Measurements from ENCODE around the gene CALCOCO1. TPM values are rescaled to one million over a fixed set of nuclear protein-coding genes. Genes with fewer than 3 reads are reported as not detected.

Gene CALCOCO1
- total and polyA plus RNA-seq, 10 of the 15 experiments (the other 5 are each of a cell fraction or from before 2014, with no cell fraction given): 2.8 to 55.9 (median 13.7) TPM

- no peak for DNase-seq (ENCODE audit: low read depth, low spot score)
- TF ChIP-seq EGR1 (IDR thresholded peaks at IDR 0.05; ENCODE audit: borderline replicate concordance in 1 of 2, low read depth in 2 of 2, low read length in 2 of 2) (no peak), WRNIP1 (IDR thresholded peaks at IDR 0.05; ENCODE audit: borderline replicate concordance, low read depth, low read length) (0 out of 2 replicates have a peak, but pooled peaks have one; percentile 8)
- ChIA-PET RAD21 (ENCODE audit: unreplicated experiment) (interaction anchor here (0.9 to 5.9 kb wide), 5 partner anchors 8 to 383 kb away, joined by 3 to 48 read pairs (median 3); no protein-coding TSS in a partner anchor), POLR2A (interaction anchor here (0.9 to 2.2 kb wide), 6 partner anchors 11 to 29 kb away, joined by 3 to 11 read pairs (median 6); no protein-coding TSS in a partner anchor), SMC1A (ENCODE audit: uncharacterized antibody, unreplicated experiment) (interaction anchor here (0.9 to 11.0 kb wide), 7 partner anchors 9 to 53 kb away, joined by 3 to 128 read pairs (median 4); partner anchors contain the start of gene CISTR), CTCF (interaction anchor here (0.9 to 18.6 kb wide), 12 partner anchors 8 to 220 kb away, joined by 3 to 341 read pairs (median 4); partner anchors contain the start of gene CISTR)
- in situ Hi-C loops (cut with MboI): no loop called here
- Histone ChIP-seq H3K27me3 (replicated peaks in 1 of 2; ENCODE audit: control insufficient read depth in 2 of 2, insufficient read depth in 2 of 2, low read length in 1 of 2) (no peaks in the 10 kb centered on the region; a peak in 1 of 4 replicates), H3K27ac (ENCODE audit: control insufficient read depth, insufficient read depth) (0 out of 2 replicates have a peak overlapping the region, but pooled peaks have one; percentile 24), H3K9me3 (replicated peaks; ENCODE audit: control insufficient read depth, insufficient read depth, low read length) (no peaks in the 10 kb centered on the region), H3K36me3 (ENCODE audit: control insufficient read depth in 2 of 2, insufficient read depth in 2 of 2, low read length in 1 of 2) (no peaks in the 10 kb centered on the region), H3K9ac (ENCODE audit: control insufficient read depth, insufficient read depth, low read length) (no peak overlapping the region), H3K79me2 (ENCODE audit: control insufficient read depth, insufficient read depth, low read length) (no peaks in the 10 kb centered on the region), H4K20me1 (ENCODE audit: control insufficient read depth, insufficient read depth) (no peaks in the 10 kb centered on the region), H2AFZ (ENCODE audit: control insufficient read depth, low read depth, low read length) (peak overlapping the region; percentile 89), H3K4me2 (ENCODE audit: control insufficient read depth, insufficient read depth) (peak overlapping the region; percentile 73), H3K4me1 (ENCODE audit: control insufficient read depth, insufficient read depth, low read length) (peaks cover 12% of the 10 kb centered on the region; the same call in 1 of the 2 replicates), H3K4me3 (peak overlapping the region; percentile 53)
- BruUV-seq (replicated peaks): no TSS peak
- FAIRE-seq: no peak
- intact Hi-C loops (cut with micrococcal nuclease; ENCODE audit: unreplicated experiment): no loop called here
- WGBS (ENCODE audit: insufficient coverage, insufficient replicate concordance, low lambda C conversion rate, missing lambda C conversion rate): 90% methylated on average over 7 of the region's 7 CpGs
- no peak for ATAC-seq
Observed at GRCh38 chr12:53728206-53728605, 954 bp upstream of the CALCOCO1 start.

- intact Hi-C loops (cut with micrococcal nuclease; ENCODE audit: unreplicated experiment): no loop called here
- Histone ChIP-seq H3K9me3 (replicated peaks; ENCODE audit: control insufficient read depth, insufficient read depth, low read length) (no peaks in the 10 kb centered on the region), H3K4me2 (ENCODE audit: control insufficient read depth, insufficient read depth) (peak overlapping the region; percentile 78), H3K4me1 (ENCODE audit: control insufficient read depth, insufficient read depth, low read length) (peaks cover 22% of the 10 kb centered on the region), H3K27ac (ENCODE audit: control insufficient read depth, insufficient read depth) (no peak overlapping the region), H3K79me2 (ENCODE audit: control insufficient read depth, insufficient read depth, low read length) (no peaks in the 10 kb centered on the region), H3K27me3 (replicated peaks in 1 of 2; ENCODE audit: control insufficient read depth in 2 of 2, insufficient read depth in 2 of 2, low read length in 1 of 2) (no peaks in the 10 kb centered on the region; a peak in 1 of 4 replicates), H3K9ac (ENCODE audit: control insufficient read depth, insufficient read depth, low read length) (peak overlapping the region; percentile 64), H4K20me1 (ENCODE audit: control insufficient read depth, insufficient read depth) (no peaks in the 10 kb centered on the region), H2AFZ (ENCODE audit: control insufficient read depth, low read depth, low read length) (peak overlapping the region; percentile 94), H3K4me3 (peak overlapping the region; percentile 74), H3K36me3 (ENCODE audit: control insufficient read depth in 2 of 2, insufficient read depth in 2 of 2, low read length in 1 of 2) (no peaks in the 10 kb centered on the region)
- ATAC-seq (no peak), FAIRE-seq (no peak), DNase-seq (ENCODE audit: low read depth, low spot score) (no peak)
- ChIA-PET POLR2A (interaction anchor here (0.5 to 1.4 kb wide), 3 partner anchors 29 to 375 kb away, joined by 3 to 4 read pairs (median 4); no protein-coding TSS in a partner anchor), CTCF (interaction anchor here (1.0 to 18.6 kb wide), 7 partner anchors 16 to 258 kb away, joined by 3 to 341 read pairs (median 3); partner anchors contain the start of genes ATP5MC2 and HOXC10), RAD21 (ENCODE audit: unreplicated experiment) (interaction anchor here (0.6 to 5.9 kb wide), 5 partner anchors 9 to 48 kb away, joined by 3 to 48 read pairs (median 3); no protein-coding TSS in a partner anchor), SMC1A (ENCODE audit: uncharacterized antibody, unreplicated experiment) (interaction anchor here (0.8 to 11.0 kb wide), 7 partner anchors 10 to 296 kb away, joined by 3 to 128 read pairs (median 4); partner anchors contain the start of gene ATP5MC2)
- TF ChIP-seq MAX (IDR thresholded peaks at IDR 0.05; ENCODE audit: low read depth, low read length) (no peak), MEF2B (IDR thresholded peaks at IDR 0.05; ENCODE audit: partially characterized antibody, poor library complexity, severe bottlenecking) (peak; percentile 41)
- TSS peak; percentile 79 for BruUV-seq (replicated peaks)
- 10% methylated on average over 15 of the region's 15 CpGs for WGBS (ENCODE audit: insufficient coverage, insufficient replicate concordance, low lambda C conversion rate, missing lambda C conversion rate)
- in situ Hi-C loops (cut with MboI): no loop called here
Observed at GRCh38 chr12:53726946-53727309, 324 bp downstream of the CALCOCO1 start.

Data from GM12878 (cell line).